HG02678 (cell line): ENCODE results near the gene PIEZO1.
A peak's percentile ranks its signal among the peaks of the same experiment; 100 is the strongest.
"Not testable (repeated sequence)": the region's sequence is repeated elsewhere in the genome, so short reads cannot be mapped to it uniquely, and the experiment has no call there.

ENCODE experiments used
- ATAC-seq: cut with Tn5 transposase; IDR thresholded peaks from one replicate; pipeline ENCODE4 v1.9.1; 2021; ENCODE audit warnings: mild to moderate bottlenecking, moderate library complexity; ENCODE audit not compliant: unreplicated experiment

The PIEZO1 gene

DNA sequence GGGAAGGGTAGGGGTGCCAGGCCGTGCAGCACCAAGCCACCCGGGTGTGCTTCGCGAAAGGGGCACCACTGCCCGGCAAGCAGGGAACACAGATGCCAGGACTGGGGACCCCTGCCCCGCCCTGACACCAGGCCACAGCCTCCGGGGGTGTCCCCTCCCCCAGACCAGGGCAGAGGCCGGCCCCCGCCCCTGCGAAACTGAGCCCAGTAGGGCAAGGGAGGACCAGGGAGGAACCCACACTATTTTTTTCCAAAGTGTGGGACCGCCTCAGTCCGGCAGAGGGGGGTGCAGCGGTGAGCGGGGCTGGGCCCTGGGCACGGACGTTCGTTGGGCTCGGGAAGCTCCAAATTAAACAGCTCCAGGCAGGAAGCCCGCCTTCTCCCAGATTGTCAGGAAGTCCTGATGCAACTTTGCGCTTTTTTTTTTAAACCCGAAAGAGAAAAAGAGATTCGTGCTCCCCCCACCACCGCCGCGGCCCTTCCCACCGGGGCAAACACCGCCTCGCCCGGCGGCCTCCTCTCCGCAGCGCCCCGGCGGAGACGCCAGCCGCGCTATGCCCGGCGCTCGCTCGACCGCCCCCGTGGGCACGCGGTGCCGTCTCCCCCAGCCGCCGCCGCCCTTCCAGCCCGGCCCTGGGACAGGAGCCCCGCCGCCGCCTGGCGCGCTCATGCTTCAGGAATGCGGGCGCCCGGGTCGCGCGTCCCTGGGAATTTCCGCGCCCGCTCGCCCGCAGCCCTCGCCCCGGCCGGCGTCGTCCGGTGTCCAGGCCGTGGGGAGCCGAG, 755 bp downstream of the PIEZO1 start:
- ATAC-seq: peak; percentile 9

DNA sequence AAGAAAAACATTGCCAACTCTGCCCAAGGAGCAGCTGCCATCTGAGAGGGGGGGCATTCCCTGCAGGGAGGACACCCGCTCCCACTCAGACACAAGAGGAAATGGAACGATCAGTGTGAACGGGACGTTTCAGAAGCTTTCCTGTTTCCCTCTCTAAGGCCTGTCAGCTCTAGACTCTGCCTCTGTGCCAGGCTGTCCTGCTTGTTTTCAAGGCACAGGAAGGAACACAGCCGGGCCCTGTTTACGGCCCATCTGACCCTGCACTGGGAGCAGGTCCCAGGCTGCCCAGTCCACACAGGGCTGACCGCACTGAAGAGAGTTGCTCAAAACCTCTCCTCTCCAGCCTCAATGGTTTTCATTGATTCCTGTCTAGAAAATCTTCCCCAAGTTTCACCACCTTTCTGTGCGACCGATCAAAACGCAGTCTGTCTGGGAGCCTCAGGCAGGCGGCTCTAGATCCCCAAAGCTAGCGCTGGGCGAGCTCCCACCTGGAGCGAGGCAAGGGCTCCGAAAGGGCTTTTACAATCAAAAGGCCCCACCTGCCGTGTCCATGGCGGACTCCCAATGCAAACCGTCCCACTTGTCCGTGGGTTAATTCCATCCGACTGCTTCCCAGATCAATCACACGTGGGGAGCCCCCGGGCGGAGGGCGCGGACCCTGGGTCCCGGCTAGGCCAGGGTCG, 1.5 kb downstream of the PIEZO1 start:
- ATAC-seq: no peak

DNA sequence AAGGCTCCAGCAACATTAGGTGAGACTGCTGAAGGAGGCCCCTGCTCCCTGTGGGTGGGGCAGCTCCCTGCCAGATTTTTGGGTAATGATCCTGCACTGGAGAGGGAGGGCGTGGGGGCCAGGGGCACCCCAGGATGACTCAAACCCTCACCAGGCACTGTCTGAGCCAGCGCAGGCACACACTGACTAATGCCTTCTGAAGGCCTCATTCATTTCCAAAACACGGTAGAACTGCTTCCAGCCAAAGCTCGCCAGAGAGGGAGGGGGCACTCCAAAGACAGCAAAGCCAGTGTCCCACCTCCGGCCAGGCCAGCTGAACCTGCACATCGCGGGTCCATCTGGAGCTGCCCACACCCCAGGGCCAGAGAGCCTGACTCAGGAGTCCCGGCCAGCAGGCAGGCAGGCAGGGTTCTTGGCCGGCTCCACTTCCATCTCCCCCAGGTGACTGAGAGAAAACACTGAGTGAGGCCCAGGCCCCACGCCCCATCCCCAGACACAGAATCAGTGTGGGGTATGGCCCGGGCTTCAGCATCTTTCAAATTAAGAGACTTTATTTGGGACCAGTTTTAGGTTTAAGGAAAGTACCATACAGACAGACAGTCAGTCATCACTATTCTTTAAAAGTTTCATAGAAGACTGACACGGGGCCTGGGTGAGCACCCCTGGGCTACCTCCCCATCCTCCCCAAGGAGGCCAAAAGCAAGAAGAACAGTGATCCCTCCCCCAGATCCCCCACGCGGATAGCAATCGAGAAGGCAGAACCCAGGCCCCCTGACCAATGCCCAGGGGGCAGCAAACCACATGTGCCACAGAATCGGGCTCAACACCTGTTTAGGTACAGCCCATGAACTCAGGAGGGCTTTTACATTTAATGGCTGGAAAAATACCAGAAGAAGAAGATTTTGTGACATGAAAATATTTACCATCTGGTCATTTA, 2.3 kb downstream of the PIEZO1 start:
- ATAC-seq: no peak

DNA sequence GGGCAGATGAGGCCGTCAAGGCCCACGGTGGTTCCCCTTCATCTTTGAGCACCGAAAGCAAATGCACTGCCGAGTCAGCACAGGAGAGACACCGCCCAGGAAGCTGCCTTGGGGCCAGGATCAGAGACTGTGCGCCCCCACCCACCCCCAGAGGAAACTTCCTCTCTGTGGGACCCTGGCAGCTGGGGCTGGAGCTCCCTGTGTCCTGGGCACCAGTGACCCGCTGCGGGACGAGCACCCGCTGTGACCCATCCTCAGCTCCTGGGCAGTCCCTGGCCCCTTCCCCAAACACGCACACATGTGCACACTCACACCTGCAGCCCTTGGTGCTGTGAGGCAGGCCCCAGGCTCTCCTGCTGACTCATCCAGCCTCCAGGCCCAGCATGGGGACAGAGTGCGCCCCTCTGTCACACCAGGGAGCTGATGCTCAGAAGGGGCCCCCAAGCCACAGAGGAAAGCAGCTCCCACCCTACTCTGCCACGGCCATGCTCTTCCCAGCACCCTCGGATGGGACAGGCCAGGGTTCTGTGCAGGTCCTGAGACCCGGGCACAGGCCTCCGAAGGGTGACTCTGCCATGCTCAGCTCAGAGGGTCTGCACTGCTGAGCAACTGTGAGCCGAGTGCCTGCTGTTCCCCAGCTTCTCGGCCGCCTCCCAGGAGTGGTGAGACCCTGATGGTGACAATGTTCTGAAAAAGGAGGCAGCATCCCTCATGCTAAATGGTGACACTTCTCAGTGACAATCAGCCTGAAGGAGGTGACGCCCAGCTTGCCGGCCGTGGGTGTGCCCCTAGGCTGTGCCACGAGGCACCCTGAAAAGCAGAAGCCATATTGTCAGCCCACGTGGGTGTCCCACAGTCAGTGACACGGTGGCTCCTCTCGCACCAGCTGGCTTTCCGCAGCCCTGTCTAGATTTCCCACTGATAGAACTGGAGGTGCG, 3.6 kb downstream of the PIEZO1 start:
- peak; percentile 39 for ATAC-seq

DNA sequence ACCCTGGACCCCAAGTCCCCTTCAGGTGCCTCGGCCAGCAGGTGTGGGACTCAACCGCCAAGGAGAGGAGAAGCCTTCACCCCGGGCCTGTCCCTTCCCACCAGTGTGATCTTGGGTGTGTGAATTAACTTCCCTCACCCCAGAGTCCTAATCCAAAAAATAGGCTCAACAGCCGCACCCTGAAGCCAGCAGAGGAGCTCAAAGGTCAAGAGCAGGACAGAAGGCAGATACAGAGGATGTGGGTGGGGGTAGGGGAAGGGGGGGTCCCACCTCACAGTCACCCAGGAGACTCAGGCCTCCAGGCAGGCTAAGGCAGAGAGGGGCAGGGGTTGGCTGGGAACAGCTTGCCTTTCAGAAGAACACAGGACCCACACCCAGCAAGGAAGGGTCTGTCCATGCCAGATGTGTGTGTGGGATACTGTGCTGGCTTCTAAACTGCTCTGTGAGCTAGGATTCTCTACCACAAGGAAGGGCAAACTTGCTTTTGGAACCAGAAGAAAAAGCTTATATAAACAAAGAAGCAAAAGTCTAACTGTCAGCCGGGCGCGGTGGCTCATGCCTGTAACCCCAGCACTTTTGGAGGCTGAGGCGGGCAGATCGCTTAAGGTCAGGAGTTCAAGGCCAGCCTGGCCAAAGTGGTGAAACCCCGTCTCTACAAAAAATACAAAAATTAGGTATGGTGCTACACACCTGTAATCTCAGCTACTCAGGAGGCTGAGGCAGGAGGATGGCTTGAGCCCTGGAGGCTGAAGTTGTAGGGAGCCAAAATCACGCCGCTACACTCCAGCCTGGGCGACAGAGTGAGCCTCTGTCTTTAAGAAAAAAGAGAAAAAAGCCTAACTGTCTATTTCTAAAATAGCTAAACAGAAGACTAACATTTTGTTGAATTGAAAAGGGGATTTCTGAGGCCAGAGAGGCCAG, 4.6 kb downstream of the PIEZO1 start:
- ATAC-seq: no peak

DNA sequence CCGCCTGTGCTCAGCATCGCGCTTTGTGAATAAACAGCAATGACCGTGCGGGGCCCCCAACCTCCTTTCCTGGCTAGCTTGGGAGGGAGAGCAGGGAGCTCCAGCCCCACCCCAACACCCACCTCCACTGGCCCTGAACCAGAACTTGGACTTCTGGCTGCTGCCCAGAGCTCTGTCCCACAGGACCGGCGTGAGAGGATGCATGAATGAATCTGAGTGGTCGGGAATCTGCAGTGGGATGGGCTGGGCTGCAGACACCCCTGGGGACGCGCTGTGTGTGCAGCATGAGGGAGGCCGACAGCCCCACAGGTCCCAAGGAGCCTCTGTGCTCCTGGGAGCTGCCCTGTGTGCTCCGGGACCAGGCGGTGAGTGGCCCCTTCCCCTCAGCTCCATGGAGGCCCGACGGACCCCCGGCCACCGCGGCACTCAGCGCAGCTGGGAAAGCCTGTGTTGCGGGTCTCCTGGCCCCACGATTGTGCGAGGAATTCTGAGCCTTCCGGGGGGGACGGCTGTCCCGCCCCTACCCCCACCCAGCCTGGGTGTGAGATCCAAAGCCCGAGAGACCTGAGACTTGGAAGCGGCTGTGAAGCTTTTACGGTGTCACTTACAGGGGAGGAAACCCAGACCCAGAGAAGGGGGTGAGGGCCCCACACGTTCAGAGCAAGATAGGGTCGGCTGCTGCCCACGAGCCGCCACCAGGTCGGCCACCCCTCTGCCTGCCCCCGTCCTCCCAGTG, 5.4 kb downstream of the PIEZO1 start:
- no peak for ATAC-seq

DNA sequence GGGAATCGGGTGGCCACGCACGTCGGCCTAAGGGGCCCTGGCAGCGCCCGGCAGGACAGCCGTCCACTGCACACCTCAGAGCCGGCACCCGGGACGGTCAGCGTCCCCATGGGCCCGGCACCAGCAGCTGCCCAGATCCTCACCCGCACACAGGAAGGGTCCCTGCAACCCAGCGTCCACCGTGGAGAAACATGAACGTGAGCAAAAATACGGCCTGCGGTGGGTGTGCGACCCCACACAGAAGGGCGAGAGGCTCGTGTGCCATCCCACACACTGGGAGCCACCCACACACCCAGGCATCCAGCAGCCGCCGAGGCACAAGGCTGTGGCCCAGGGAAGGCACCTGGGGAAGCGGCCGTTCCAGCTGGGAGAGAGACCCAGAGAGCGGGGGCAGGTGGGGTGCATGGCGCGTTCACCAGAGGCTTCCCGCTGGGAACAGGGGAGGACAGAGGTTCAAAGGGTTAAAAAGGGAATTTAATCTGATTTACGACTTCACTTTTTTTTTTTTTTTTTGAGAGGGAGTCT, 6.4 kb downstream of the PIEZO1 start:
- no peak for ATAC-seq

DNA sequence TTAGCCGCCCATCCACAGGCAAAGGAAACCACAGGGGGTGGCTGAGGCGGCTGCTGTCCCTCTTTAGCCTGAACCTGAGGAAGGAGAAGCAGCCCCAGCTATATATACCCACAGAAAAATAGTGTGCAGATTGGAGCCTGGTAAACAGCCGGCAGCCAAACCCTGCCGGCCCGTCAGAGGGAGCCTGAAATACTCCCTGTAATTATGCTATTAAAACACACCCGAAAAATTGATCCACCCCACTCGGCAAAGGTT, 6.8 kb downstream of the PIEZO1 start:
- no peak for ATAC-seq

DNA sequence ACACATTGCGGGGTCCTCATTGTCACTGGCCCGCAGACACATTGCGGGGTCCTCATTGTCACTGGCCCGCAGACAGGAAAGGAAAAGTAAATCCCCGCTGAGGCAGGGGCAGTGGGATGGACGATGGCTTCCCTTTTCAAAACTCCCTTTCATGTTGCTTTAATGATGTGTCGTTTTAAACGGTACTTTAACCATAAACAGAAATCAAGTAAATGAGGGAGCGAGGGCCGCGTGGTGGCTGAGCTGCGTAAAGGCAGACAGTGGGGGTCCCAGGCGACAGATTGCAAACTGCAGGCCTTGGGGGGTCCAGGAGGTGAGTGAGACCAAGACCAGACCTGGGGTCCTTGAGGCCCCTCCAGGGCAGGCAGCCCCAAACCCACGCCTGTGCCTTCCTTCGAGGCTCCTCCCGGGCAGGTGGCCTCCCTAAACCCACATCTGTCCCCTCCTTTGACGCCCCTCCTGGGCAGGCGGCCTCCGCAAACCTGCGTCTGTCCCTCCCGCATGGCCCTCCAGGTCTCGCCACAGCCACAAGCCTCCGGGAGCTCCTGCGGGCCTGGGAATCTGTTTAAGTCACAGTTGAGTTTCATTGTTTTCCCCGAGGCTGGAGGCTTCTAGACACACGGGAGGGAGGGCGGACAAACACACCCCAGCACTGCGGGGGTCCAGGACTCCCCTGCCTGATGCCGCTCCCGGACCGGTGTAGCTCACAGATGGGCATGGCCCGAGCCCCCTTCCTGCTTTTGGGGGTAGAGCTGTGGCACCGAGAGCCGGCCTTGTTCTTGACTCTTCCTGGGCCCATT, 7.3 kb downstream of the PIEZO1 start:
- ATAC-seq: no peak

DNA sequence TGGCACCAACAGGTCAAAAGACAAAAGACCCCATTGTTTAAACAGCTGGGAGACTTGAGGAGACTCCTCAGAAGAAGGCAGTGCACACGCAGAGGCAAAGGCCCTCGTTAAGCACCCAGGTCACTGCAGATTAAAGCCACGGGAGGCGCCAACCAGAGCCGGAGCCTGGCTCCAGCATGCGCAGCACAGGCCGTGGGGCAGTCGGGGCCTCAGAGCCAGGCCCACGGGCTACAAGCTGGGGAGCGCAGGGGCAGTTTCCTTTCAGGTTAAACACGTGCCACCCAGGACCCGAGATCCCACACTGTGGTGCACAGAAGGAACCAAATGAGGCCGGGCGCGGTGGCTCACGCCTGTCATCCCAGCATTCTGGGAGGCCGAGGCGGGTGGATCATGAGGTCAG, 9.2 kb downstream of the PIEZO1 start:
- no peak for ATAC-seq

DNA sequence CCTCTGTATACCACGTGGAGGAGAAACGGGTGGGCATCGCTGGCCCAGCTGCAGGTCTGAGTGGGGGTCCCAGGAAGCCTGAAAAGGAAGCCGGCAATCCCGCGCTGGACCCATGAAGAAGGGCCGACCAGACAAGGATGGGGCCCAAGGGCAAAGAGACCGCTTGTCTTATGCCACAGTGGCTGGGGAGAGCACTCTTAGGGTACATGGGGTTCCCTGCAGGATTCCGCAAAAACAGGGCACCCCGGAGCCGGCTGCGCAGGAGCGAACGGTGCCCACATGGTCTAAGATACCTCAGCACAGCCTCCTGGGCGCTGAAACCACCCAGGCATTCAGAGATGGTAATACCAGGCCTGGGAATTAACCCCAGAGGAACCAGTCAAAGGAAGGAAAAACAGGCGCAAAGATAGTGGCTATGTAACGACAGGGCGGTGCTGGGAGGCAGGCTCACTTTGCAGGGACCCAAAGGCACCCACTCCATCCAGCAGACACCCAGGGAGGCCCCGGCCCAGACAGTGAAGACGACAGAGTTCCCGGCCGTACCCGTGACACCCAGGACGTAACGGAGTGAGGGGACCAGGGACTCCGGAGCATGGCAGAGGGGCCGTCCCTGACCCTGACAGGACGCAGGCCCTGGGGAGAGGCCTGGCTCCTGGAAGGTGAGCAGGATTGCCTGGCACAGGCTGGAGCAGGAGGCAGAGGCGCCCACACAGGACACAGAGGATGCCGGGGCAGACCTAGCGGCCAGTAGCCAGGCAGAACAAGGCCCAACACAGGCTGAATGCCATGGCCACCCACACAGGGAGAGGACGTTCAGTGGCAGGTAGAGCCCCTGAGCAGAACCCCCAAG, 10.3 kb downstream of the PIEZO1 start:
- ATAC-seq: no peak

DNA sequence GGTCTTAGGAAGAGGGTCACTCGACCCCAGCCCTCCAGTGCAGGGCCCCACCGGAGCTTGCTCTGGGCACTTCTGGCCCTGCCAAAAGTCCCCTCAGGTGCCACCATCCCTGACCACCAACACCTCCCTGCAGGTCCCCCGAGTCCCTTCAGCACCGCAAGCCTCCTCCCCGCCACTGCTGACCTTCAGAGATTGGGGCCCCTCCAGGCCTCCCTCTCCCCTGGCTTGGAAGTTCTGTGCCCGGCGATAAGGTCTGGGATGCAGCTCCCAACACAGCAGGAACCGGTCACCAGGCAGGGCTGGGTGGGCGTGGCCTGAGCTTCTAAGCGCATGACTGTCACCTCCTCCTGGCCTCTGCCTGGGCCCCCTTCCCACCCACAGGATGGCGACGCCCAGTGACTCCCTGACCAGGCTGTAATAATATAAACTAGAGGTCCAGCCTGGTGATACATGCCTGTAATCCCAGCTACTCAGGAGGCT, 11.2 kb downstream of the PIEZO1 start:
- ATAC-seq: no peak

DNA sequence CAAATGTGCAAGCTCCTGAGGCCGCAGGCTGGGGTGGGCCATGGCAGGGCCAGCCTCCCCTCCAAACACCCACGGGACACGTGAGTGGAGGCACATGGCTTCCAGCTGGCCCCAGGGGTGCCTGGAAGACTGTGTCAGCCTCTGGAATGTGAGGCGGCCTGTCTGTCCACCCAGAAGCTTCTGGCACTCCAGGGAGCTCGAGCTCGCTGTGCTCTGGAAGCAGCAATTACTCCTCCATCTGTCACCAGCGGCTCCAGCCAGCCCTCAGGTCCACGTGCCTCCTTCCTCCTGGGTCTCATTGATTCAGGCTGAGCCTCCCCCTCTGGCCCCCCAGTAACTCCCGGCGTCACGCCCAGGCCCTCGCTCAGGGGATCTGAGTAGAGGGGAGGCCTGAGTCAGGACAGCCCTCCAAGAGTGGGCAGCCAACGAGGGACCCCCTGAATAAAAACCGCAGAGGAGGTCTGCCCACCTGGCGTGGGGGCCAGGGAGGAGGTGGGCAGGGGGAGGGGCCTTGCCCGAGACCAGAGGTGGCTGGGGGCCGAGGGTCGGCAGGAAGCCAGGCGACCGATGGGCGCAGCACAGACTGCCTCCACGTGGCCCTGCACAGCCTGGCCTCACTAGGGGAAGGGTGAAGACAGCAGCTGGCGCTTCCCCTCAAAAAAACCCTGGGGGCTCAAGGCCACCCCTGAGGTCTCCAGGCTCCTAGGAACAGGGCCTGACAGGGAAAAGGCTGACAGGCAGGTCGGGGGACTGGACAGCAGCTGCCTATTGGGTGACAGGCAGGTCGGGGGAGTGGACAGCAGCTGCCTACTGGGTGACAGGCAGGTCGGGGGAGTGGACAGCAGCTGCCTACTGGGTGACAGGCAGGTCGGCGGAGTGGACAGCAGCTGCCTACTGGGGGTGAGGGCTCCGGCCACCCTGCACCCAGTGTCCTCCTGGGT, 11.9 kb downstream of the PIEZO1 start:
- ATAC-seq: no peak

DNA sequence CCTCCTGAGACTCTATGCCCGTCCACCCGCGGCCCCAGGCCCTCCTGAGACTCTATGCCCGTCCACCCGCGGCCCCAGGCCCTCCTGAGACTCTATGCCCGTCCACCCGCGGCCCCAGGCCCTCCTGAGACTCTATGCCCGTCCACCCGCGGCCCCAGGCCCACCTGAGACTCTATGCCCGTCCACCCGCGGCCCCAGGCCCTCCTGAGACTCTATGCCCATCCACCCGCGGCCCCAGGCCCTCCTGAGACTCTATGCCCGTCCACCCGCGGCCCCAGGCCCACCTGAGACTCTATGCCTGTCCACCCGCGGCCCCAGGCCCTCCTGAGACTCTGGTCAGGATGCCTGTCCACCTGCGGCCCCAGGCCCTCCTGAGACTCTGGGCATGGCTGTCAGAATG, 13.2 kb downstream of the PIEZO1 start:
- ATAC-seq: not testable (repeated sequence)

DNA sequence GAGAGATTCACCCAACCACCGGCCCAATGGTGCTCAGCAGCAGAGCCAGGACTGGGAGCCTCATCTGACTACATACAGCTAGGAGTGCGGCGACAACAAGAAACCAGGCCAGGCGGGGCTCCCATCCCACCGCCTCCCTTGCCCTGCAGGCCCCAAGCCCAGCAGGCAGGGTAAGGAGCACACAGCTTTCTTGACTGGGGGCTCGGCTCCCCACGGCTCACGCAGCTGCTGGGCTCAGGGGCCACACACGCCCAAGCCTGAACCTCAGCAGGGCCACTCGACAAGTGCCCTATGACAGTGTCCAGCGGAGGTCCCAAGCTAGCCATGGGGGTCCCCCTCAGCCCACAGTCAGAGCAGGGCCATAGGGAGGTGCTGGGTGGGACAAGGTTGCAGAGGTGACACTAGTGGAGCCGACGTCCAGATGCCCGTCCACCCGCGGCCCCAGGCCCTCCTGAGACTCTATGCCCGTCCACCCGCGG, 13.7 kb downstream of the PIEZO1 start:
- ATAC-seq: no peak
